HG03175 (cell line): ENCODE data around the gene TRIM24.
"Not testable (repeated sequence)": the region's sequence is repeated elsewhere in the genome, so short reads cannot be mapped to it uniquely, and the experiment has no call there.

Experiments used
- ATAC-seq: cut with Tn5 transposase; IDR thresholded peaks from one replicate; pipeline ENCODE4 v1.9.1; 2021; ENCODE audit warnings: mild to moderate bottlenecking, moderate library complexity; ENCODE audit not compliant: unreplicated experiment

The TRIM24 gene

DNA sequence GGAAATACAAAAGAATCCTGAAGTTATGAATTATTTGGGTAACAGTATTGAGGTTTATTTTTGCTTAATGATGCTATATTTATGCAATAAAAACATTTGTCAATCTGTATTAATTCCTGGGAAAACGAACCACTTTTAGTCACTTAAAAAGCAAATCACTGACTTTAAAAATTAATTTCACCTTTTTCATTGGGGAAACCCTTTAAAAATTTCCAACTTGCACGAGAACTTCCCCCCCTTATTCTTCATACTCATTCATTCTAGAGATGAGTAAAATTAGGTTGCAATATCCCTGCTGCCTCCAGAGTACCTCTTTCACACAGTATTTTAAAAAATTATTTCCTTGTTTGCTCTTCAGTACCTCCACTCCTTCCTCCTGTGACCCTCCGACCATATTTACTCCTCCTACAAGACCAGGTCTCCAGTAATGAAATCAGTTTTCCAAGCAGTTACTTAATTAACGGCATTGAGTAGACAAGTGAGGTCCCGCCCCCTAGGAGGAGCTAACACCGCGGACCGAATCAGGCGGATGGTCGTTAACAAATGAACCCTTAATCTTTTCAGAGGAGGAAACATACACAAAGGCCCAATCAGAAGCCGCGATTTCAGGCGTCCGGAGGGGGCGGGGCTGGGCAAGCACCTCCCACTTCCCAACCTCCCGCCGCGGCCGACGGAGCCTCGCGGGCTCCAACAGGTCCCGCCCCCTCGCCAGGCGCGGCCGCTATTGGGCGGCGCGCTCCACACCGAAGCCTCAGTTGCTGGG, 465 bp upstream of the TRIM24 start:
- peak; percentile 78 for ATAC-seq

DNA sequence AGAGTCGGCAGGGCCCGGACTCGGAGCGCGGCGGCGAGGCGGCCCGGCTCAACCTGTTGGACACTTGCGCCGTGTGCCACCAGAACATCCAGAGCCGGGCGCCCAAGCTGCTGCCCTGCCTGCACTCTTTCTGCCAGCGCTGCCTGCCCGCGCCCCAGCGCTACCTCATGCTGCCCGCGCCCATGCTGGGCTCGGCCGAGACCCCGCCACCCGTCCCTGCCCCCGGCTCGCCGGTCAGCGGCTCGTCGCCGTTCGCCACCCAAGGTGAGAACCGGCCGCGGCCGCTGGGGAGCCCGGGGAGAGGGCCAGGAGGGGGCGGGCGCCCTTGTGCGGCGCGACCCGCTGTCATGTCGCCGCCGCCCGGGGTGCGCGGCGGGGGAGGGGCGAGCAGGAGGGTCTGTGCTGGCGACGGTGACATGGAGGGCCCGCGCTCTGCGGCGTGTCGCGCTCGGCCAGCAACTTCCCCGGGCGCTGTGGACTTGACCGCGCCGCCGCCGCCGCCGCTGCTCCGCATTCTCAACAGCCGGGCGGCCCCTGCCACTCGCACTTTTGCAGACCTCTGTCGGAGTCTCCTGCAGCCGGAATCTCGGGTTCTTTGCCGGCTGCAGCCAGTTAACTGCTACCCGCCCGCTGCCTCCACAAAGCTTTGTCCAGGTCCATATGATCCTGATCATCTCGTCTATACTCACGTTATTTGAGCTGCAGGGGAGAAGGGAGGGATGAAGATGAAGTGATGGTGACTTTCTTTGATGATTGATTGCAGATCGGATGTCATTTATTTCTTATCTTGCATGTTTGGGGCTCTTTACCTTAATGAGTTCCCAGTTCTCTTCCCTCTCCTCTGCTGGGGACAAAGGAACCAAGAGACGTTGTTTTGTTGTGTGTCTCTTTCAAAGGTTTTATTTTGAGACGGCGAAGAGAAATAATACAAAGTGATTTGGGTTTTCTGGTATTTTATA, 869 bp downstream of the TRIM24 start:
- ATAC-seq, result peak; percentile 33

DNA sequence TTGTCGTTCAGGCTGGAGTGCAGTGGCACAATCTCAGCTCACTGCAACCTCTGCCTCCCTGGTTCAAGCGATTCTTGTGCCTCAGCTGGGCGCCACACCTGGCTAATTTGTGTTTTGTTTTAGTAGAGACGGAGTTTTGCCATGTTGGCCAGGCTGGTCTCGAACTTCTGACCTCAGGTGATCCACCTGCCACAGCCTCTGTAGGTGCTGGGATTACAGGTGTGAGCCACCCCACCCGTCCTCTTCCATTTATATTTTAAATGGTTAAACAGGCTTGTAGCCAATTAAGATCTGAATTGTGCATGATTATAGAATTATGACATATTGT, 3.2 kb downstream of the TRIM24 start:
- not testable (repeated sequence) for ATAC-seq

GRCh38 chr7:138465046-138465445, 5.0 kb downstream of the TRIM24 start:
- no peak for ATAC-seq

DNA sequence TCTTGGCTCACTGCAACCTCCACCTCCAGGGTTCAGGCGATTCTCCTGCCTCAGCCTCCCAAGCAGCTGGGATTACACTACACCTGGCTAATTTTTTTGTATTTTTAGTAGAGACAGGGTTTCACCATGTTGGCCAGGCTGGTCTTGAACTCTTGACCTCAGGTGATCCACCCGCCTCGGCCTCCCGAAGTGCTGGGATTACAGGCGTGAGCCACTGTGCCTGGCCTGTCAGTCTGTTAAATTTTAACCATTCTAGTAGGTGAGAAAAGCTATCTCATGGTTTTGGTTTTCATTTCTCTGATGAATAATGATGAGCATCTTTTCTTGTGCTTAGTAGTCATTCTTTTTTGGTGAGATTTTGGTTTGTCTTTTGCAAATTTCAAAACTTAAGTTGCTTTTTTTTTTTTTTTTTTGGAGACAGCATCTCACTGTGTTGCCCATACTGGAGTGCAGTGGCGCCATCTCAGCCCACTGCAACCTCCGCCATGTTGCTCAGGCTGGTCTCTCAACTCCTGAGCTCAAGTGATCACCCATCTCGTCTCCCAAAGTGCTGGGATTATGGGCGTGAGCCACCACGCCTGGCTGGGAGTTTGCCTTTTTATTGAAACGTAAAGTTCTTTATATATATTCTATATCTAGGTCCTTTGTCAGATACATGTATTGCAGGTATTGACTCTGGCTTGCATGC, 6.2 kb downstream of the TRIM24 start:
- ATAC-seq, result peak; percentile 87

DNA sequence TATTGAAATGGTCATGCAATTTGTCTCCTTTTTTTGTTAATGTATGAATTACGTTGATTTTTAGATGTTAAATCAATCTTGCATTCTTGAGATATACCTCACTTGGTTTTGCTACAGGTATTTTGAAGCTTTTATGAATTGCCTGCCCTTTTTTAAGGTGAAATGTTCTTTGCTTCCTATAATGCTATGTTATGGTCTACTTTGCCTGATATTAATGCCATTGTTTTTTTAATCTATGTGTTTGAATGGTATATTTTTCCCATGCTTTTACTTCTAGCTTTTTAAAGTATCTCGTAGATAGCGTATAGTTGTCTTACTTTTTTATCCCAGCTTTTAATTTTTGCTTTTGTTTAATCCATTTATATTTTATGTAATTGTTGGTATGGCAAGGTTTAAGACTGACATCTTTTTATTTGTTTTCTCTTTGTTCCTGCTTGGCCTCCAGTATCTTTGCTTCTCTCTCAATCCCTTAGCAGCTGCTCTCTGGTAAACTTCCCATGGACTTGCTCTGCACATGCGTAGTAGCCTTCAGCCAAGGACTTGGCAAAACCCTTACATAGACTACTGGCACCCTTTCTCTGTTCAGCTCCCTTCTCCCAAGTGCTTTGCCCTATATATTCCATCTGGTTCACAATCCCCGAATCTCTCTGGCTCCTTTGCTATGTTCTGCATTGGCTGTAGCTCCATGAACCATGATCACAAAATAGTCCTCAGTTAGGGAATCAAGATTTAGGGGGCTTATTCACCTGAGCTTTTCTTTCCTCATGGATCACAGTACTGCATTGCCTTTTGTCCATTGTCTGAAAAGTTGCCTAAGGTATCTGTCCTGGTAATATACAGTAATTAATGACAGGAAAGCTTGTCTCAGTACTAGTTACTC, 8.4 kb downstream of the TRIM24 start:
- no peak for ATAC-seq

DNA sequence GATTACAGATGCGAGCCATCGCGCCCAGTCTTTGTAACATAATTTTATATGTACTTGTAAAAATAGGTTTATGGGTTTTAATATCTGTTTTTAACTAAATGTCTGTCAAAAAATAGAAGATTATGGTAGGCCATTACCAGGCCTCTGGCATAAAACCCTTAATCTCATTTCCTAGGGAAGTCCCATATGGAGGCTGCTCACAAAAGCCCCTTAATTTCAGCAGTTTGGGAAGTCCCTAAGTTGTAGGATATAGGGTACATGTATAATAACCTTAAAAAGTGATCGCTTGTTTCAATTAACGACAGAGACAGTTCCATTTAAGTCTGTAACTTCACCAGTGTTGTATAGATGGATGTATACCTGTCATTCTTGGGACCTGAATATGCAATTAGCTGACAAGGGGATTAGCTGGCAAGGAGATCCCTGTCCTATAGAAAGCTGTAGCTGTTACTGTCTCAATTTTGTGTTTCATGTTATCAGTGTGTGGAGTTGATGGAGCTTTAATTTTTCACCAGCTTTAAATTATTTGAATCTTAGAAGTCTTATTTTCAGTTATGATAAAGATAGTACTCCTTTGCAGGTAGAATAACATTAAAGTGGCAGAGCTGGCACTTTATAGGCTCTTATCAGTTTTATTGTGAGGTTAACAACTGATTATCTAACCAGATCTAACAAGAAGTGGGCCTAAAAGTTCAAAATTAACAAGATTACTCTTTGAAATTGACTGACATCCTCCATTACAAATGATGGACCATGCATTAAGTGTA, 10.5 kb downstream of the TRIM24 start:
- ATAC-seq, result no peak

- ATAC-seq, result no peak
Measured at GRCh38 chr7:138472292-138473079, 12.4 kb downstream of the TRIM24 start.

GRCh38 chr7:138475377-138475776, 15.3 kb downstream of the TRIM24 start:
- no peak for ATAC-seq

GRCh38 chr7:138477081-138477578, 17.1 kb downstream of the TRIM24 start:
- ATAC-seq, result no peak

DNA sequence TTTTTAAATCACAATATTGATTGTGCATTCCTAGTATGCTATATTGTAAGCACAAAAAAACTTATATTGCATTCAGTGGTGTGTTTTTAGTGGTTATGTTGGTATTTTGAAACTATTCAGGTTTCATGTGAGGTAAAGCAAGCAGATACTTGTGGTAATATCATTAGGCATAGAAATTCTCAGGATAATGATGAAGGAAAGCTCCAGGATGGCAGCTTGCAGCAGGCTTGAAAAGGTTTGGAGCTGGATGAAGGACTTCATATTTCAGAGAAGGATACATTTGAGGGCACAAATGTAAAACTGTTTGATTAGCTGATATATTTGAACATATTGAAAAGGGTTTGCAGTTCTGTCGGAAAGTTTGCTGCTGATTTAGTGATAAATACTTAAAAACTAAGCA, 17.5 kb downstream of the TRIM24 start:
- ATAC-seq, result no peak

DNA sequence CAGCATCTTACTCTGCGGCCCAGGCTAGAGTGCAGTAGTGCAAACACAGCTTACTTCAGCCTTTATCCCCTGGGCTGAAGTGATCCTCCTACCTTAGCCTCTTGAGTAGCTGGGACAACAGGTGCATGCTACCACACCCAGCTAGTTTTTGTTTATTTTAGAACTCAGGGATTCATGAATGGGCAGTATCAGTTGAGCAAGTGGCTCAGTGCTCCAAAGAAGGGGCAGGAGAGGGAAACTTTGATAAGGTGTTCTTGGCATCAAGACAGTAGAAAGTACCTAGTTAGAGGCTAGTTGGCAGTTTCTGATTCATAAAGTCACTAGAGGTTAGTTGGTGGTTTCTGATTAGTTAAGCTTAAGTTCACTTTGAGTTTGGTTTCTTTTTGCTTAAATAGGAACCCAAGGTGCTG, 18.4 kb downstream of the TRIM24 start:
- peak; percentile 89 for ATAC-seq

DNA sequence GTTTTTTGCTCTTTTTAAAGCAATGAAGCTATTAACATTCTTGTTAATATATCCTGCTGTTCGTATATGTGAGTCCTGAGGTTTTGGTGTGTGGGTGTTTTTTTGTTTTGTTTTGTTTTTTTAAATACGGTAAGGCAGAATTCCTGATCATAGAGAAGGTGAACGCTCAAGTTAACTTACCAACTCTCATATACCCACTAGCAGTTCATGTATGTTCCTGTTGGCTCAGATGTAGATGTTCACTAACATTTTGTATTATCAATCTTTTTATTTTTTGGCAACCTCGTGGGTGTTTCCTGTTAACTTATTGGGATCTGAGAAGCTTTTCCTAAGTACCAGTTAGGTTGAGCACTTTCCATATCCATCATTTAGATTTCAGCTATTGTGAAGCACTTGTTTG, 20.5 kb downstream of the TRIM24 start:
- no peak for ATAC-seq

- ATAC-seq, result no peak
Measured at GRCh38 chr7:138481447-138482380, 21.7 kb downstream of the TRIM24 start.

DNA sequence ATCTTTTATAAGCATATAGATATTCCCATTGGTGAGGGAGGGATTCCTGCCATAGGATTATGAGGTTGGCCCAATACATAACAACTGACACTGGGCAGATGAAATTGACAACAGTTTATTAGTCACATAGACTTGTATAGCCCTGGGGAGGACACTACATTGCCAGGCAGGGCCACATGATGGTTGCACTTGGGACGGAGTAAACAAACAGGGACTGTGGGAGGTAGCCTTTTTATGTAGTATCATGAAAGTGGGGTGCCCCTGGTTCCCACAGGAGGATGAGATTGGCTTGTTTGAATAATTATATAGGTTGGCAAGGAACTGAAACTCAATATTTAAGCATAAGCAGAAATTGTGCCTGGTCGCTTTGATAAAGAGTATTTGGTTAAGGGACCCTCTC, 23.5 kb downstream of the TRIM24 start:
- ATAC-seq, result no peak

DNA sequence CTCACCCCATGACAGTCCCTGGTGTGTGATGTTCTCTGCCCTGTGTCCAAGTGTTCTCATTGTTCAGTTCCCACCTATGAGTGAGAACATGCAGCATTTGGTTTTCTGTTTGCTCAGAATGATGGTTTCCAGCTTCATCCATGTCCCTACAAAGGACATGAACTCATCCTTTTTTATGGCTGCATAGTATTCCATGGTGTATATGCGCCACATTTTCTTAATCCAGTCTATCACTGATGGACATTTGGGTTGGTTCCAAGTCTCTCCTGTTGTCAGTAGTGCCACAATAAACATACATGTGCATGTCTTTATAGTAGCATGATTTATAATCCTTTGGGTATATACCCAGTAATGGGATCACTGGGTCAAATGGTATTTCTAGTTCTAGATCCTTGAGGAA, 25.4 kb downstream of the TRIM24 start:
- not testable (repeated sequence) for ATAC-seq

DNA sequence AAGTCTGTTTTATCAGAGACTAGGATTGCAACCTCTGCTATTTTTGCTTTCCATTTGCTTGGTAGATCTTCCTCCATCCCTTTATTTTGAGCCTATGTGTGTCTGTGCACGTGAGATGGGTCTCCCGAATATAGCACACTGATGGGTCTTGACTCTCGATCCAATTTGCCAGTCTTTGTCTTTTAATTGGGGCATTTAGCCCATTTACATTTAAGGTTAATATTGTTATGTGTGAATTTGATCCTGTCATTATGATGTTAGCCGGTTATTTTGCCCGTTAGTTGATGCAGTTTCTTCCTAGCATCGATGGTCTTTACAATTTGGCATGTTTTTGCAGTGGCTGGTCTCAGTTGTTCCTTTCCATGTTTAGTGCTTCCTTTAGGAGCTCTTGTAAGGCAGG, 29.1 kb downstream of the TRIM24 start:
- not testable (repeated sequence) for ATAC-seq
